Epithelial cell of esophagus (primary cell): Measurements from ENCODE around the gene RC3H2.
A peak's percentile ranks its signal among the peaks of the same experiment; 100 is the strongest.

ENCODE experiments used
- DNase-seq: peaks from one replicate; pipeline ENCODE4 v3.0.0; 2010; ENCODE audit warnings: low read depth
- H3K4me3 ChIP-seq: 2 replicates; pipeline ENCODE4 v1.5.1; 2011; ENCODE audit warnings: mild to moderate bottlenecking, low read length, control low read depth
- TF ChIP-seq, protein P1 (sequence below): IDR thresholded peaks from 2 replicates; pipeline ENCODE4 v1.5.1; 2011; ENCODE audit warnings: low read depth, mild to moderate bottlenecking, low read length, control low read depth, inconsistent platforms; ENCODE audit not compliant: insufficient read depth; ENCODE audit errors: missing control alignments

The RC3H2 gene

DNA sequence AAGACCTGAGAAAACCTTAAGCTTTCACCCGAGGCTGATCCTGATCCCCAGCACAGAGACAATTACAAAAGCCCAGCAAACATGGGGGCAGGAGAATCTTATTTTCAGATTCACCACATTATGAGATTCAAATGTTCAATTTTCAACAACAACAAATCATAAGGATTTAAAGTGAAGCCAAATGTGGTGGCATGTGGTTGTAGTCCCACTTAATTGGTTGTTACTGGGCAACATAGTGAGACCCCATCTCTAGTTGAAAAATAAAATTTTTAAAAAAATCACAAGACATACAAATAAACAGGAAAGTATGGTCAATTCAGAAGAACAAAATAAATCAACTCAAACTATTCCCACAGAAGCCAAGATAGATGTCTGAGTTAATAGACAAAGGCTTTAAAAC, 31.7 kb upstream of the RC3H2 start:
- no peak overlapping the region for H3K4me3 ChIP-seq
- TF ChIP-seq, protein P1, sequence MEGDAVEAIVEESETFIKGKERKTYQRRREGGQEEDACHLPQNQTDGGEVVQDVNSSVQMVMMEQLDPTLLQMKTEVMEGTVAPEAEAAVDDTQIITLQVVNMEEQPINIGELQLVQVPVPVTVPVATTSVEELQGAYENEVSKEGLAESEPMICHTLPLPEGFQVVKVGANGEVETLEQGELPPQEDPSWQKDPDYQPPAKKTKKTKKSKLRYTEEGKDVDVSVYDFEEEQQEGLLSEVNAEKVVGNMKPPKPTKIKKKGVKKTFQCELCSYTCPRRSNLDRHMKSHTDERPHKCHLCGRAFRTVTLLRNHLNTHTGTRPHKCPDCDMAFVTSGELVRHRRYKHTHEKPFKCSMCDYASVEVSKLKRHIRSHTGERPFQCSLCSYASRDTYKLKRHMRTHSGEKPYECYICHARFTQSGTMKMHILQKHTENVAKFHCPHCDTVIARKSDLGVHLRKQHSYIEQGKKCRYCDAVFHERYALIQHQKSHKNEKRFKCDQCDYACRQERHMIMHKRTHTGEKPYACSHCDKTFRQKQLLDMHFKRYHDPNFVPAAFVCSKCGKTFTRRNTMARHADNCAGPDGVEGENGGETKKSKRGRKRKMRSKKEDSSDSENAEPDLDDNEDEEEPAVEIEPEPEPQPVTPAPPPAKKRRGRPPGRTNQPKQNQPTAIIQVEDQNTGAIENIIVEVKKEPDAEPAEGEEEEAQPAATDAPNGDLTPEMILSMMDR = no peak
- no peak for DNase-seq

DNA sequence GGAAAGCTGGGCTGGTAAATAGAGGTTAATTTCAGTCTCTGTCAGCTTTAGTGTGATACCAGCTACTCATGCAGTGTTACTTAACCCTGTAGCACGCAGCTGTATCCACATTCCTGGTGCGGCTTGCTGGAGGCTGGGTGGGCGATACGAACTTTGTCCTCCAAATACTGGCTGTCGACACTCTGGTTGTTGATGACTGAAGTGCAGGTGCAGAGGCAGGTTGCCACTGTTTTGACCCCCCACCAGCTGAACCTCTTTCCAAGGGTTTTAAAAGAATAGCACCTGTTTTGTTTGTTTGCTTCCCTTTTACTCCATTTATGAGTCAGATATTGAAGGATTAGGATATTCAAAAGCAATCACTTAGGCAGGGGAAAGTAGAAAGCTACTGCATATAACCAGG, 31.3 kb upstream of the RC3H2 start:
- H3K4me3 ChIP-seq = no peak overlapping the region
- TF ChIP-seq, protein P1 = no peak
- DNase-seq = no peak

- peak; percentile 93 for DNase-seq
- TF ChIP-seq, protein P1 = no peak
- H3K4me3 ChIP-seq = peak within 1 kb of the TSS; percentile 66
These were observed 26.3 kb upstream of the RC3H2 start, which contains the start of gene ZBTB26 for GRCh38 chr9:122931226-122932121. ZBTB26 (minus strand) TSS chr9:122931512; CDS start chr9:122919934, 11,578 bp downstream.

DNA sequence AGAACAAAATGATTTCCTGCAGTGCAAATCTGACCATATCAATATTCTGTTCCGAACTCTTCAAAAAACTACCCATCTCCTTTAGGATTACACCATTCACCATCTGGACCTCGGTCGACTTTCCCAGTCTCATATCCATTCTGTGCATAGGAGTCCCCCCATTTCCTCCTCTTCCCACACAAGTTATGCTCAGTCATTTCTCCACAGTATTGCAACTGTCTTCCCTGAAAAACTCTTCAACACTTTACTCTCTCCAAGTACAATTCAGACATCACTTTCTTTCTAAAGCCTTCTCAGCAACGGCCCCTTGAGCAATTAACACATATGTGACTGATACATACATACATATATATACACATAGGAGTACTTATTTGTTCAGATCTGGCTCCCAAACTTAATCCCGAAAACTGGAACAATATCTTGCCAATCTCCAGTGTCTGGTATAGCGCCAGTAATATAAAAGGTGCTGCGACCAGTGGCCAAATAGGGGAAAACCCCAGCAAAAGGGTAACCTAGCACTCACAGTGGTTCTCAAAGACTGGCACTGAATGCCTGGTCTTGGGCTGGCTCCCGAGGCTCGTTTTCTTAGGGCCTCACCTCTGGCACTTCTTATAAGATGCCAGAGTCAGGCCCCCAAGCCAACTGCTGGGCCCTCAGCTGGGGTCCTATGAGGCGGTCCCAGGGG, 25.5 kb upstream of the RC3H2 start:
- TF ChIP-seq, protein P1 = no peak
- peak overlapping the region; percentile 66 for H3K4me3 ChIP-seq
- DNase-seq = no peak

- H3K4me3 ChIP-seq = no peak overlapping the region
- TF ChIP-seq, protein P1 = no peak
- no peak for DNase-seq
These were observed 24.7 kb upstream of the RC3H2 start for GRCh38 chr9:122929796-122930354.

GRCh38 chr9:122923947-122924346, 18.8 kb upstream of the RC3H2 start:
- H3K4me3 ChIP-seq = no peak overlapping the region
- TF ChIP-seq, protein P1 = no peak
- no peak for DNase-seq
